Stimulated activated CD4-positive, alpha-beta T cell treated with anti-CD3 and anti-CD28 coated beads, Interleukin-4, amount 100 ng/mL, for 24 hours (primary cell): ENCODE data around the gene MDFI.
"Not testable (repeated sequence)": the region's sequence is repeated elsewhere in the genome, so short reads cannot be mapped to it uniquely, and the experiment has no call there.

Experiments used
- DNase-seq: peaks from one replicate; pipeline ENCODE4 v3.0.0-alpha.2; 2020

The MDFI gene

GRCh38 chr6:41602864-41603608 lies 35.2 kb upstream of the MDFI start:
- DNase-seq, result peak; percentile 81

GRCh38 chr6:41604006-41604405 lies 34.3 kb upstream of the MDFI start:
- DNase-seq, result no peak

GRCh38 chr6:41605649-41606048 lies 32.6 kb upstream of the MDFI start:
- no peak for DNase-seq

DNA sequence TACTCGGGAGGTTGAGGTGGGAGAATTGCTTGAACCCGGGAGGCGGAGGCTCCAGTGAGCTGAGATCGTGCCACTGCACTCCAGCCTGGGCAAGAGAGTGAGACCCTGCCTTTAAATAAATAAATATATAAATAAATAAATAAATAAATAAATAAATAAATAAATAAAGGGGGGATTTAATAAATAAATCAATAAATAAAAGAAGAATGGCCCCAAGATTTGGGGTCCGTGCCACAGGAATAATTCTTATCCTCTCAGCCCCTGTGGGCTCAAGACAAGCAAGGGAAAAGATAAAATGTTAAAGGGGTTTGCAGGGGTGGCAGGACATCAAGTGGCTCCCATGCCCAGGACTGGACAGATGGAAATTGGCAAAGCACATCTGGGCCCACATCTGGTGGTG lies 31.2 kb upstream of the MDFI start:
- DNase-seq, result no peak

- DNase-seq, result no peak
Measured at GRCh38 chr6:41607736-41608135, 30.5 kb upstream of the MDFI start.

- no peak for DNase-seq
Measured at GRCh38 chr6:41608443-41609151, 29.7 kb upstream of the MDFI start.

- DNase-seq, result no peak
Measured at GRCh38 chr6:41614715-41615114, 23.6 kb upstream of the MDFI start.

DNA sequence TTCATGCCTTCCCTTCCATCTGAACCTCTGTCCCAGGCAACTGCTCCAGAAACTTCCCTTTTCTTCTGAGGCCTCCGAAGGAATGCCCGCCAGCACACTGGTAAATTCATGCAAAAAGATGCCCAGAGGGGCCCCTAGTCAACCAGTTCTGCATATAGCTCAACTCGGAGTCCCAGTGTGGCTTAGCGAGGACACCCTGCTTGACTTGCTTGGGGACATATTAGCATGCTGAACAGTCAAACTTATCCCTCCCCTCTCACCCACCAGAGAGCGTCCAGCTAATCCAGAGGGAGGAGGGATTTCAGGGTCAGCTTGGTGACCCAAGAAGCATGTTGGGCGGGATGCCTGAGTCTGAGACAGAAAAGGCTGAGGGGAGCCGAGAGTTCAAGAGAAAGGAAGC lies 23.0 kb upstream of the MDFI start:
- DNase-seq, result no peak

DNA sequence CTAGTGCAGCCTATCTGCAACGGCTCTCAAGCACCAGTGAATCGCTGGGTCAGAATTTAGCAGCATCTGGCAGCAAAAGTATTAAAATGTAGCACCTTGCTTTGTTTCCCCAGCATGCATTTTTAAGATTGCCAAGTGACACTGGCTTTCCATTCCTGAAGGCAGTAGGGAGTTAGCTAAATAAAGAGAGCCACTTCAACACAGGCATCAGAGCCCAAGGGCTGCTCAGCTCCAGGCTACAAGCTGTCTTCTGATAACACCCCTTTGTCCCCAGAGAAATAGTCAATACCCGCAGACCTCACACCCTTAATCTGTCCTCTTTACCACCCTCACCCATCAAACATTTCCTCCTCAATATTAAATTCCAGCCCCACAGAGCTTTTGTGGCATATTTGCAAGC lies 19.7 kb upstream of the MDFI start:
- DNase-seq, result no peak

GRCh38 chr6:41619193-41619592 lies 19.1 kb upstream of the MDFI start:
- DNase-seq, result not testable (repeated sequence)

DNA sequence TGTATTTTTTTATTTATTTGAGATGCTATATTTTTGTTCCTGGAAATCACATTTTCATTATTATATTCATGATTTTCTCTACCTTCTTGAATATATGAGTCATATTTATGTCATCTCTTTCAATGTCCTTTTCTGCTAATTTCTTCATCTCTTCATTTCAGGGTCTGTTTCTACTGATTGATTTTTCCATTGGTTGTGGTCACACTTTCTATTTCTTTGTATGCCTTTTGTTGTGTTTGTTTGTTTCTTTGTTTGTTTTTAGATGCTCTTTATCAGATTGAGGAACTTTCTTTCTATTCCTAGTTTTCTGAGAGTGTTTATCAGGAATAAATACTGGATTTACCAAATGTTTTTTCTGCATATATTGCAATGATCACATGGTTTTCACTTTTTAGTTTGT lies 16.9 kb upstream of the MDFI start:
- DNase-seq, result no peak

DNA sequence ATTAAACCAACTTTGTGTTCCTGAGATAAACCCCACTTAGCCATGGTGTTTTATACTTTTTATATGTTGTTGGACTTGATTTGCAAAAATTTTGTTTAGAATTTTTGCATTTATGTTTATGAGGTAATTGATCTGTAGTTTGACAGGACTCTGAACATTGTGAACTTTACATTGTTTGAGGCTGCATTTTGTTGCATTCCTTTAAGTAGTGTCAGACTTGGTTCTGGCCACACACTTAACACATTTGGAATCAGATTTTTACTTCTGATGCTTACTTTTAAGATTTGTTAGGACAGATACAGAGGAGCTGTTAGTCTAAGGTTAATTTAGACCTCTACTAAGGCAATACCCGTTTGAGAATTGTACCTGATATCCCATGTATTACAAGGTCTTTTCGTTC lies 16.5 kb upstream of the MDFI start:
- no peak for DNase-seq

DNA sequence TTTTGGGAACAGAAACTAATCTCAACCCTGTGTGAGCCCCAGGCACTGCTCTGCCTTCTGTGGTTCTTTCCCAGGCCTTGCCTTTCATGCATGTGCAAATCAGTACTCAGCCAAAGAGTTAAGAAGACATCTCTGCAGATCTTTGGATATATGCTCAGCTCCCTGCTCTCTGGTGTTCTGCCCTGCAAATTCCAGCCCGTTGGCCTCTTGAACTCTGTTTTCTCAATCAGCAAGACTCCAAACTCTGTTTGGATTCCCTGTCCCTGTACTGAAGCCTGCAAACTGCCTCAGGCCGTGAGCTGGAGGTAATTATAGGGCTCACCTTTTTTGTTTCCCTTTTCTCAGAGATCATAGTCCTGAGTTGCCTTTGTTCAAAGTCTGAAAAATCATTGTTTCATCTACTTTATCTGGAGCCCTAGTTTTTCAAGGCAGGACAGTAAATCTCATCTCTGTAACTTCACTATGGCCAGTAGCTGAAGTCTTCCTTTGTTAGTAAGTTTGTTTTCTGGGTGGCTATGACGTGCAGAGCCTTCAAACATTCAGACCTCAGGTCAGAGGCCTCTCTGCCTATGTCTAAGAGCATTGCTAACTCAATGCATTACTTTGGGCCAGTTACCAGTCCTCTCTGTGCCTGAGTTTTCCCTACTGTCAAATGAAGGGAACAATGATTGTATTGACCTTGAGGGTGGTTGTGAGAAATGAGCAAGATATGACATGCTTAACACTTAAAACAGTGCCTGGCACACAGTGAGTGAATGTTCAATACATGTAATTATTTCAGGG lies 15.9 kb upstream of the MDFI start:
- DNase-seq, result no peak

DNA sequence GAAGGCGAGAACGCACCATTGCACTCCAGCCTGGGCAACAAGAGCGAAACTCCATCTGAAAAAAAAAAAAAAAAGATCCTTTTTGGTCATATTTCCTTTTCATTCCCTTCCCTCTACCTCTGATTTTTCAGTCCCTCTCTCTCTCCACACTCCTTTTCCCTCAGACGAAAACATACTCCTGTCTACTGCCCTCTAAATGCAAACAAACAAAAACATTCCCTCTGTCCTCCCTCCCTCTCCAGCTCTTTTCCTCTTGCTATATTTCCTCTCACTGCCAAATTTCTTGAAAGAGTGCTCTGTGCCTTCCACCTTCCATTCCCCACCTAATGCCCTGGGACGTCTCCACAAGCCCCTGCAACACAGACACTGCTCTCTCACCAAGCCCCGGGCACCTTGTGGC lies 14.9 kb upstream of the MDFI start:
- DNase-seq, result no peak

GRCh38 chr6:41624621-41625380 lies 13.5 kb upstream of the MDFI start:
- no peak for DNase-seq

GRCh38 chr6:41625442-41625841 lies 12.8 kb upstream of the MDFI start:
- DNase-seq, result no peak

GRCh38 chr6:41626022-41626421 lies 12.2 kb upstream of the MDFI start:
- no peak for DNase-seq

GRCh38 chr6:41626917-41627316 lies 11.4 kb upstream of the MDFI start:
- no peak for DNase-seq

- DNase-seq, result no peak
Measured at GRCh38 chr6:41629128-41629527, 9.1 kb upstream of the MDFI start.

GRCh38 chr6:41630069-41630468 lies 8.2 kb upstream of the MDFI start:
- DNase-seq, result no peak

GRCh38 chr6:41630946-41631345 lies 7.3 kb upstream of the MDFI start:
- no peak for DNase-seq

DNA sequence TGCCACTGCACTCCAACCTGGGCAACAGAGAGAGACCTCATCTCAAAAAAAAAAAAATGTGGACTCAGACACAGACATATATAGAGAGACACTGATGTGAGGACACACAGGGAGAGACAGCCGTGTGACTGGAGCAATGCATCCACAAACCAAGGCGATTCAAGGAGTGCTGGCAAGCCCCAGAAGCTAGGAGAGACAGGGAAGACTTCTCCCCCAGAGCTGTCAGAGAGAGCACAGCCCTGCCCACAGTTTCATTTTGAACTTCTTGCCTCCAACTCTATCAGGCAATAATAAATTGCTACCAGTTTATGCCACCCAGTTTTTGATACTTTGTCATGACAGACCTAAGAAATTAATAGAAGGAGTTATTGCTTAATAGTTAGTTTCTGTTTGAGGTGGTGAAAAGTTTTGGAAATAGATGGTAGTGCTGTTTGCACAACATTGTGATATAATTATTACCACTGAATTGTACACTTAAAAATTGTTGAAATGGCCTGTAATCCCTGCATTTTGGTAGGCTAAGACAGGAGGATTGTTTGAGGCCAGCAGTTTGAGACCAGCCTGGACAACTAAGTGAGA lies 5.1 kb upstream of the MDFI start:
- DNase-seq, result no peak

- no peak for DNase-seq
Measured at GRCh38 chr6:41634657-41635056, 3.6 kb upstream of the MDFI start.
